Esophagus muscularis mucosa (tissue), 4 donors: ENCODE measurements around the gene TBC1D5. TPM values are rescaled to one million over a fixed set of nuclear protein-coding genes. Genes with fewer than 3 reads are reported as not detected.
"Not testable (repeated sequence)": the region's sequence is repeated elsewhere in the genome, so short reads cannot be mapped to it uniquely, and the experiment has no call there.

Experiments used
- DNase-seq: peaks from one replicate; pipeline ENCODE4 v3.0.0-alpha.2; 2017; ENCODE audit errors: extremely low spot score
- H3K27ac ChIP-seq, 4 donors: fragments of 200-600 bp; sonication (generic); replicated peaks in 1 of 4; 1 replicate in 3 of 4; 2 replicates in 1 of 4; pipeline ENCODE4 v1.5.1; 2016 to 2019; ENCODE audit warnings: mild to moderate bottlenecking in 1 of 4
- H3K27me3 ChIP-seq, 4 donors: fragments of 200-600 bp; sonication (generic); one replicate each; pipeline versions ENCODE4 v1.5.1 to v1.6.0; 2016 to 2019
- H3K36me3 ChIP-seq, 4 donors: fragments of 200-600 bp; sonication (generic); one replicate each; pipeline ENCODE4 v1.5.1; 2016 to 2019
- H3K4me1 ChIP-seq, 4 donors: fragments of 200-600 bp; sonication (generic); one replicate each; pipeline ENCODE4 v1.5.1; 2016 to 2019
- H3K4me3 ChIP-seq, 4 donors: fragments of 200-600 bp; sonication (generic); 1 replicate in 2 of 4; 2 replicates in 2 of 4; pipeline ENCODE4 v1.5.1; 2016 to 2019; ENCODE audit warnings: mild to moderate bottlenecking in 4 of 4, moderate library complexity in 1 of 4
- H3K9me3 ChIP-seq, 4 donors: fragments of 200-600 bp; sonication (generic); 1 replicate in 3 of 4; 2 replicates in 1 of 4; pipeline ENCODE4 v1.5.1; 2016 to 2019
- CTCF ChIP-seq, 3 experiments: fragments of 200-600 bp in 2 of 3; fragments of 450-650 bp in 1 of 3; sonication (generic) in 2 of 3; IDR thresholded peaks; one replicate each; pipeline ENCODE4 v1.5.1; 2017 to 2019; ENCODE audit warnings: antibody characterized with exemption in 3 of 3, mild to moderate bottlenecking in 2 of 3, moderate library complexity in 1 of 3
- EP300 ChIP-seq: sonication (generic); formaldehyde crosslinking; IDR thresholded peaks from one replicate; pipeline ENCODE4 v1.6.1; 2017; ENCODE audit warnings: antibody characterized with exemption
- POLR2A ChIP-seq: fragments of 450-650 bp; IDR thresholded peaks from one replicate; pipeline ENCODE4 v1.6.1; 2017; ENCODE audit warnings: antibody characterized with exemption, moderate library complexity, mild to moderate bottlenecking, low read depth
- POLR2AphosphoS5 ChIP-seq, 2 donors: sonication (generic); formaldehyde crosslinking; IDR thresholded peaks; one replicate each; pipeline ENCODE4 v1.6.1; 2017; ENCODE audit warnings: antibody characterized with exemption in 2 of 2
- WGBS: methylation state at CpG from one replicate; pipeline ENCODE4 v1.1.5; 2018; 5-methylcytosine and 5-hydroxymethylcytosine counted together
- intact Hi-C: fragments of 100-400 bp; cut with DNase I; formaldehyde crosslinking; loops from one replicate; pipeline ENCODE4 v1.15.1; 2023
- total RNA-seq, 4 donors: library from RNA; depleted of rRNA; stranded (reverse); fragments of >200 nt; gene quantifications; one replicate each; pipeline versions ENCODE4 v1.1.0 to v1.2.1, GENCODE V29; 2016

TBC1D5 gene
- total RNA-seq, 4 donors from 2014 or later: 54.0 to 83.1 (median 63.6) TPM

- Histone ChIP-seq H3K36me3 (no peaks in the 10 kb centered on the region), H3K27ac (no peak overlapping the region), H3K4me3 (no peak overlapping the region), H3K4me1 (no peaks in the 10 kb centered on the region), H3K9me3 (peaks cover 0 to 12% (median 3%) of the 10 kb centered on the region in 4 donors), H3K27me3 (peaks cover 0 to 4% (median 0%) of the 10 kb centered on the region in 4 donors)
- intact Hi-C loops: no loop called here
- TF ChIP-seq EP300: no peak
- TF ChIP-seq CTCF (IDR thresholded peaks at IDR 0.05): no peak
- TF ChIP-seq POLR2AphosphoS5 (IDR thresholded peaks at IDR 0.05): no peak
- no peak for TF ChIP-seq POLR2A
- DNase-seq: no peak
These were observed 606.7 kb downstream of the TBC1D5 start for GRCh38 chr3:17135696-17136095.

GRCh38 chr3:17133632-17134545 lies 608.5 kb downstream of the TBC1D5 start:
- H3K9me3 ChIP-seq: peaks cover 0 to 12% (median 3%) of the 10 kb centered on the region in 4 donors
- no peak for DNase-seq
- 92% methylated on average over 17 of the region's 19 CpGs for WGBS
- TF ChIP-seq POLR2A (no peak), EP300 (no peak), CTCF (IDR thresholded peaks at IDR 0.05) (no peak), POLR2AphosphoS5 (IDR thresholded peaks at IDR 0.05) (no peak)
- H3K27me3 ChIP-seq: peaks cover 0 to 2% (median 0%) of the 10 kb centered on the region in 4 donors
- no peak overlapping the region for H3K27ac ChIP-seq
- no peaks in the 10 kb centered on the region for H3K36me3 ChIP-seq
- H3K4me1 ChIP-seq: no peaks in the 10 kb centered on the region
- no peak overlapping the region for H3K4me3 ChIP-seq
- intact Hi-C loops: no loop called here

- H3K4me3 ChIP-seq: no peak overlapping the region
- DNase-seq: no peak
- H3K27me3 ChIP-seq: no peaks in the 10 kb centered on the region
- no peak for TF ChIP-seq POLR2AphosphoS5 (IDR thresholded peaks at IDR 0.05)
- H3K9me3 ChIP-seq: peaks cover 0 to 9% (median 1%) of the 10 kb centered on the region in 4 donors
- WGBS: 81% methylated on average over 10 of the region's 10 CpGs
- no peaks in the 10 kb centered on the region for H3K36me3 ChIP-seq
- intact Hi-C loops: no loop called here
- H3K27ac ChIP-seq: no peak overlapping the region
- no peaks in the 10 kb centered on the region for H3K4me1 ChIP-seq
These were observed 609.9 kb downstream of the TBC1D5 start for GRCh38 chr3:17132286-17133115.

GRCh38 chr3:17130956-17131355 lies 611.5 kb downstream of the TBC1D5 start:
- 91% methylated on average over 3 of the region's 3 CpGs for WGBS
- TF ChIP-seq EP300 (no peak), POLR2A (no peak), POLR2AphosphoS5 (IDR thresholded peaks at IDR 0.05) (no peak), CTCF (IDR thresholded peaks at IDR 0.05) (no peak)
- no peak for DNase-seq
- Histone ChIP-seq H3K9me3 (peaks cover 0 to 4% (median 1%) of the 10 kb centered on the region in 4 donors), H3K4me3 (no peak overlapping the region), H3K27ac (no peak overlapping the region), H3K36me3 (no peaks in the 10 kb centered on the region), H3K4me1 (no peaks in the 10 kb centered on the region), H3K27me3 (no peaks in the 10 kb centered on the region)
- intact Hi-C loops: no loop called here

- Histone ChIP-seq H3K27ac (no peak overlapping the region), H3K36me3 (no peaks in the 10 kb centered on the region), H3K4me1 (no peaks in the 10 kb centered on the region), H3K9me3 (no peaks in the 10 kb centered on the region), H3K27me3 (no peaks in the 10 kb centered on the region), H3K4me3 (no peak overlapping the region)
- intact Hi-C loops: no loop called here
- 69% methylated on average over 3 of the region's 3 CpGs for WGBS
- TF ChIP-seq EP300 (no peak), POLR2AphosphoS5 (IDR thresholded peaks at IDR 0.05) (no peak), POLR2A (no peak), CTCF (IDR thresholded peaks at IDR 0.05) (no peak)
- no peak for DNase-seq
These were observed 612.9 kb downstream of the TBC1D5 start for GRCh38 chr3:17129556-17129955.

GRCh38 chr3:17128671-17129070 lies 613.8 kb downstream of the TBC1D5 start:
- H3K4me3 ChIP-seq, DNase-seq, H3K27ac ChIP-seq, H3K4me1 ChIP-seq, H3K9me3 ChIP-seq, H3K36me3 ChIP-seq, H3K27me3 ChIP-seq, intact Hi-C loops: not testable (repeated sequence)
- WGBS: 94% methylated on average over 3 of the region's 3 CpGs
